GM12892 (cell line): ENCODE measurements around the gene RFT1.

ENCODE experiments used
- POLR2A ChIP-seq: IDR thresholded peaks from 2 replicates; pipeline ENCODE4 v1.6.1; 2011; ENCODE audit warnings: low read depth, low read length, control low read depth
- POLR2AphosphoS5 ChIP-seq: IDR thresholded peaks from 2 replicates; pipeline ENCODE4 v1.6.1; 2011; ENCODE audit warnings: low read depth, low read length, control low read depth
- TAF1 ChIP-seq: IDR thresholded peaks from 2 replicates; pipeline ENCODE4 v1.6.1; 2011; ENCODE audit warnings: low read depth, mild to moderate bottlenecking, control low read depth, low read length, borderline replicate concordance

DNA sequence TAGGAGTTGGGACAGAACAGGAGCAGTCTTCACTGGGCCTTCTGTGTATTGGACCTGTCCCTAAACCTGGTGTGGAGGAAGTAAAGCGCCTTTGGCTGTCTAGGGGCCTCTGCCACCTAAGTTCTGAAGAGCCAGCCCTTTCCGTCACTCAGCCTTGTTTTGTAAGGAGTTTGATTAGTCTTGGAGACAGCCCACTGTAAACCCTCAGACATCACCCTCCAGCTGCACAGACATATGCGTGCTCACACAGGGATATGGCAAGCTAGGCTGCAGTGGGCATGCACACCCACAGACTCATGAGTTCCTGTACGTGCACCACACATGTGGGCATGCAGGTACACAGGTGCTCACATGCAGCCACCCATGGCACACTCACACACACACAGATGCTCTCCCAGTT is 36.0 kb upstream of the RFT1 start:
- TF ChIP-seq POLR2A, result no peak
- 0 out of 2 replicates have a peak, but pooled peaks have one; percentile 8 for TF ChIP-seq POLR2AphosphoS5
- TF ChIP-seq TAF1, result no peak
